HEK293T (cell line): ENCODE data around the gene PRKCA.
"Not testable (repeated sequence)": the region's sequence is repeated elsewhere in the genome, so short reads cannot be mapped to it uniquely, and the experiment has no call there.

Experiments used
- BHLHE40 ChIP-seq: fragments of 450-650 bp; IDR thresholded peaks from 2 replicates; pipeline ENCODE4 v1.6.1; 2016; ENCODE audit warnings: mild to moderate bottlenecking, moderate library complexity, borderline replicate concordance
- CTBP1 ChIP-seq: fragments of 450-650 bp; IDR thresholded peaks from 2 replicates; pipeline ENCODE4 v1.6.1; 2016; ENCODE audit warnings: borderline replicate concordance
- ELF4 ChIP-seq: fragments of 450-650 bp; IDR thresholded peaks from 2 replicates; pipeline ENCODE4 v1.6.1; 2017; ENCODE audit warnings: antibody characterized with exemption
- FOXK2 ChIP-seq: fragments of 450-650 bp; IDR thresholded peaks from 2 replicates; pipeline ENCODE4 v1.6.1; 2016; ENCODE audit warnings: mild to moderate bottlenecking
- FOXM1 ChIP-seq: fragments of 450-650 bp; IDR thresholded peaks from 2 replicates; pipeline ENCODE4 v1.6.1; 2017; ENCODE audit warnings: mild to moderate bottlenecking, borderline replicate concordance
- L3MBTL2 ChIP-seq: fragments of 450-650 bp; conservative IDR thresholded peaks from 2 replicates; pipeline ENCODE4 v1.6.1; 2016; ENCODE audit warnings: mild to moderate bottlenecking
- LEF1 ChIP-seq: fragments of 450-650 bp; IDR thresholded peaks from 2 replicates; pipeline ENCODE4 v1.6.1; 2017; ENCODE audit warnings: mild to moderate bottlenecking, borderline replicate concordance
- NFRKB ChIP-seq: fragments of 450-650 bp; IDR thresholded peaks from 2 replicates; pipeline ENCODE4 v1.6.1; 2016; ENCODE audit warnings: mild to moderate bottlenecking, moderate library complexity
- SUZ12 ChIP-seq: fragments of 450-650 bp; IDR thresholded peaks from 2 replicates; pipeline ENCODE4 v1.6.1; 2016; ENCODE audit warnings: mild to moderate bottlenecking
- TARDBP ChIP-seq: fragments of 450-650 bp; IDR thresholded peaks from 2 replicates; pipeline ENCODE4 v1.6.1; 2016
- ZNF384 ChIP-seq: fragments of 450-650 bp; IDR thresholded peaks from 2 replicates; pipeline ENCODE4 v1.6.1; 2016

DNA sequence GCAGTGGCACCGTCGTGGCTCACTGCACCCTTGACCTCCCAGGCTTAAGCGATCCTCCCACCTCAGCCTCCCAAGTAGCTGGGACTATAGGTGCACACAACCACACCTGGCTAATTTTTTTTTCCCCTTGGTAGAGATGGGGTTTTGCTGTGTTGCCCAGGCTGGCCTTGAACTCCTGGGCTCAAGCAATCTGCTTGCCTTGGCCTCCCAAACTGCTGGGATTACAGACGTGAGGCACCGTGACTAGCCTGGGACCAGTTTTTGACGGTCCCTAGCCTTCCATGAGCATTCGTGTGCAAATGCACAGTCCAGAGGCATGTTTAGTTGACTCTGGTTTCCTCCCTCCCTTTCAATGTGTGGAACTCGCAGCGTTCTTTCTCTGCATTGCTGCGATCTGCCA is 48.2 kb downstream of the PRKCA start:
- not testable (repeated sequence) for TF ChIP-seq FOXK2, TARDBP, CTBP1, NFRKB, SUZ12, ELF4, ZNF384, LEF1, FOXM1, L3MBTL2, BHLHE40
